Osteocyte (in vitro differentiated cells): Measurements from ENCODE around the gene ADAMTS20. TPM values are rescaled to one million over a fixed set of nuclear protein-coding genes. Genes with fewer than 3 reads are reported as not detected.
"Not testable (repeated sequence)": the region's sequence is repeated elsewhere in the genome, so short reads cannot be mapped to it uniquely, and the experiment has no call there.

ENCODE experiments used
- DNase-seq: peaks from one replicate; pipeline ENCODE4 v3.0.0; 2021; ENCODE audit warnings: mixed read lengths; ENCODE audit not compliant: unreplicated experiment; ENCODE audit errors: extremely low spot score
- H3K27ac Mint-ChIP-seq: one replicate; pipeline ENCODE4 v1.8.0; 2021; ENCODE audit warnings: mild to moderate bottlenecking, mixed read lengths; ENCODE audit not compliant: unreplicated experiment
- H3K27me3 Mint-ChIP-seq: one replicate; pipeline ENCODE4 v1.8.0; 2021; ENCODE audit warnings: mixed read lengths; ENCODE audit not compliant: unreplicated experiment
- H3K36me3 Mint-ChIP-seq: one replicate; pipeline ENCODE4 v1.8.0; 2021; ENCODE audit warnings: mixed read lengths; ENCODE audit not compliant: unreplicated experiment
- H3K4me1 Mint-ChIP-seq: one replicate; pipeline ENCODE4 v1.8.0; 2021; ENCODE audit warnings: mixed read lengths; ENCODE audit not compliant: unreplicated experiment
- H3K4me3 Mint-ChIP-seq: one replicate; pipeline ENCODE4 v1.8.0; 2021; ENCODE audit warnings: mild to moderate bottlenecking, moderate library complexity, mixed read lengths; ENCODE audit not compliant: unreplicated experiment
- H3K9me3 Mint-ChIP-seq: one replicate; pipeline ENCODE4 v1.8.0; 2021; ENCODE audit warnings: mixed read lengths; ENCODE audit not compliant: unreplicated experiment
- CTCF ChIP-seq: fragments of 200-600 bp; sonication (generic); IDR thresholded peaks from 2 replicates; pipeline ENCODE4 v1.5.0; 2021; ENCODE audit warnings: antibody characterized with exemption, mild to moderate bottlenecking, moderate library complexity
- total RNA-seq: library from RNA; stranded (reverse); gene quantifications from 2 replicates; pipeline ENCODE4 v1.2.1, GENCODE V29; 2021

The ADAMTS20 gene
- total RNA-seq, 1 donor from 2014 or later, result not detected

GRCh38 chr12:43550831-43551271 is 1.2 kb downstream of the ADAMTS20 start:
- Mint-ChIP-seq H3K4me1 (peaks cover 10% of the 10 kb centered on the region), H3K4me3 (peak overlapping the region; percentile 78), H3K36me3 (no peaks in the 10 kb centered on the region), H3K27me3 (peaks cover 47% of the 10 kb centered on the region), H3K27ac (no peak overlapping the region), H3K9me3 (peaks cover 7% of the 10 kb centered on the region)
- TF ChIP-seq CTCF, result no peak
- no peak for DNase-seq

- no peak for TF ChIP-seq CTCF
- Mint-ChIP-seq H3K27me3 (peaks cover 14% of the 10 kb centered on the region), H3K9me3 (no peaks in the 10 kb centered on the region), H3K4me3 (no peak overlapping the region), H3K27ac (no peak overlapping the region), H3K36me3 (no peaks in the 10 kb centered on the region), H3K4me1 (no peaks in the 10 kb centered on the region)
- no peak for DNase-seq
Observed at GRCh38 chr12:43544703-43545102, 7.3 kb downstream of the ADAMTS20 start.

GRCh38 chr12:43540470-43540869 is 11.5 kb downstream of the ADAMTS20 start:
- H3K4me3 Mint-ChIP-seq, result no peak overlapping the region
- no peak overlapping the region for H3K27ac Mint-ChIP-seq
- H3K36me3 Mint-ChIP-seq, result no peaks in the 10 kb centered on the region
- no peaks in the 10 kb centered on the region for H3K4me1 Mint-ChIP-seq
- no peak for TF ChIP-seq CTCF
- H3K27me3 Mint-ChIP-seq, result no peaks in the 10 kb centered on the region
- H3K9me3 Mint-ChIP-seq, result peaks cover 6% of the 10 kb centered on the region
- no peak for DNase-seq

- not testable (repeated sequence) for H3K27ac Mint-ChIP-seq, H3K4me3 Mint-ChIP-seq, H3K4me1 Mint-ChIP-seq, H3K36me3 Mint-ChIP-seq, DNase-seq, H3K27me3 Mint-ChIP-seq, H3K9me3 Mint-ChIP-seq
Observed at GRCh38 chr12:43537675-43538074, 14.3 kb downstream of the ADAMTS20 start.

- no peak for TF ChIP-seq CTCF
- peaks cover 8% of the 10 kb centered on the region for H3K27me3 Mint-ChIP-seq
- H3K27ac Mint-ChIP-seq, result no peak overlapping the region
- H3K4me1 Mint-ChIP-seq, result no peaks in the 10 kb centered on the region
- no peak for DNase-seq
- no peaks in the 10 kb centered on the region for H3K9me3 Mint-ChIP-seq
- H3K4me3 Mint-ChIP-seq, result no peak overlapping the region
- no peaks in the 10 kb centered on the region for H3K36me3 Mint-ChIP-seq
Observed at GRCh38 chr12:43516045-43516444, 36.0 kb downstream of the ADAMTS20 start.

GRCh38 chr12:43501703-43502102 is 50.3 kb downstream of the ADAMTS20 start:
- no peak for DNase-seq
- no peak overlapping the region for H3K27ac Mint-ChIP-seq
- no peaks in the 10 kb centered on the region for H3K4me1 Mint-ChIP-seq
- peak; percentile 58 for TF ChIP-seq CTCF
- no peak overlapping the region for H3K4me3 Mint-ChIP-seq
- no peaks in the 10 kb centered on the region for H3K27me3 Mint-ChIP-seq
- no peaks in the 10 kb centered on the region for H3K9me3 Mint-ChIP-seq
- H3K36me3 Mint-ChIP-seq, result no peaks in the 10 kb centered on the region
